Neuron (in vitro differentiated cells): ENCODE measurements around the gene RASGRF1.
"Not testable (repeated sequence)": the region's sequence is repeated elsewhere in the genome, so short reads cannot be mapped to it uniquely, and the experiment has no call there.

Experiments
- H2AFZ ChIP-seq: one replicate; pipeline ENCODE4 v1.6.1; 2013; ENCODE audit warnings: low read depth, mild to moderate bottlenecking, inconsistent platforms, low read length, moderate library complexity
- H3K27me3 ChIP-seq: one replicate; pipeline ENCODE4 v1.6.1; 2013; ENCODE audit warnings: low read length; ENCODE audit not compliant: insufficient read depth
- H3K36me3 ChIP-seq: one replicate; pipeline ENCODE4 v1.6.1; 2013; ENCODE audit warnings: low read length; ENCODE audit not compliant: insufficient read depth
- H3K4me1 ChIP-seq: one replicate; pipeline ENCODE4 v1.6.1; 2013; ENCODE audit warnings: low read length; ENCODE audit not compliant: insufficient read depth
- H3K4me3 ChIP-seq: 2 replicates; pipeline ENCODE4 v1.5.1; 2013; ENCODE audit warnings: mild to moderate bottlenecking, low read length, moderate library complexity
- H3K9me3 ChIP-seq: one replicate; pipeline ENCODE4 v1.6.1; 2013; ENCODE audit warnings: low read length

RASGRF1 gene

GRCh38 chr15:78998526-78998925 lies 92.1 kb downstream of the RASGRF1 start:
- no peaks in the 10 kb centered on the region for H3K9me3 ChIP-seq
- no peaks in the 10 kb centered on the region for H3K36me3 ChIP-seq
- peaks cover 24% of the 10 kb centered on the region for H3K4me1 ChIP-seq
- H3K27me3 ChIP-seq: no peaks in the 10 kb centered on the region
- H3K4me3 ChIP-seq: no peak overlapping the region
- H2AFZ ChIP-seq: no peak overlapping the region

DNA sequence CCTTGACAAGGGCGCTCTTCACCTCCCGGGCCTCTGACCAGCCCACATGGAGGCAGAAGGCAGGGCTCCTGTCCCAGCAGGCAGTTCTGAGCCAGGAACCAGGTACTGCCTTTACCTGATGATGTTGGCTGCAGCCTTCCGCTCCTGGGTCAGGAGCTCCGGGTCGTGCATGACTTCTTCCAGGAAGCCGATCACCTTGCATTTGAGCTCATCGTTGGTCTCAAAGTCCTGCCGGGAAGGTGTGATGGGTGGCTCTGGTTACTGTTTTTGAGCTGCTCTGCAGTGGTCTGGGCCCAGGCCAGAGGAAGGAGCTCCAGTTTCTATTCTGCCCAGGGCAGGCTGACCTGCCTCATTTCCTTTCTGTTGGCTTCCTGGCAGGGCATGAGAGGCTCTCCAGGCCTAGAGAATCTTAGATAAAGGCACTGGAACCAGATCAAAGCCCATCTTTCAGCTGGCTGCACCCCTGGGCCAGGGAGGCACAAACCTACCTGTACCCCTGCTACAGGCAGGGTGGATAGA lies 92.5 kb downstream of the RASGRF1 start:
- Histone ChIP-seq H2AFZ (no peak overlapping the region), H3K4me3 (no peak overlapping the region), H3K36me3 (no peaks in the 10 kb centered on the region), H3K4me1 (peaks cover 24% of the 10 kb centered on the region), H3K9me3 (no peaks in the 10 kb centered on the region), H3K27me3 (no peaks in the 10 kb centered on the region)

DNA sequence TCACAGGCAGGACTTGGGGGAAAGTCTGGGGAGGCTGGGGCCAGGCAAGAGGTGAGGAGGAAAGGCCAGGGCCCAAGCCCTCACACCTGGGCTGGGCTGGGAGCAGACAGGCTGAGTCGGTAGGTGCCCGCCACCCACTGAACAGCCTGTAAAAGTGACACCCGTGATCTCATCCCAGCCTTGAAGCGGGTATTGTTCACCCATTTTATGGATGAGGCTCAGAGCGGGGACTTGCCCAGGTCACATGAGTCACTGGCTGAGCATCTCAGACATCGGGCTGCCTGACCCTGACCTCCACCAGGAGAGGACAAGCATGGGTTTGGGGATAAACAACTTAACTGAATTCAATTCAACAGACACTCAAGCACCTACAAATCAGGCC lies 93.7 kb downstream of the RASGRF1 start:
- Histone ChIP-seq H3K27me3 (no peaks in the 10 kb centered on the region), H2AFZ (no peak overlapping the region), H3K4me3 (no peak overlapping the region), H3K4me1 (peaks cover 24% of the 10 kb centered on the region), H3K36me3 (no peaks in the 10 kb centered on the region), H3K9me3 (no peaks in the 10 kb centered on the region)

DNA sequence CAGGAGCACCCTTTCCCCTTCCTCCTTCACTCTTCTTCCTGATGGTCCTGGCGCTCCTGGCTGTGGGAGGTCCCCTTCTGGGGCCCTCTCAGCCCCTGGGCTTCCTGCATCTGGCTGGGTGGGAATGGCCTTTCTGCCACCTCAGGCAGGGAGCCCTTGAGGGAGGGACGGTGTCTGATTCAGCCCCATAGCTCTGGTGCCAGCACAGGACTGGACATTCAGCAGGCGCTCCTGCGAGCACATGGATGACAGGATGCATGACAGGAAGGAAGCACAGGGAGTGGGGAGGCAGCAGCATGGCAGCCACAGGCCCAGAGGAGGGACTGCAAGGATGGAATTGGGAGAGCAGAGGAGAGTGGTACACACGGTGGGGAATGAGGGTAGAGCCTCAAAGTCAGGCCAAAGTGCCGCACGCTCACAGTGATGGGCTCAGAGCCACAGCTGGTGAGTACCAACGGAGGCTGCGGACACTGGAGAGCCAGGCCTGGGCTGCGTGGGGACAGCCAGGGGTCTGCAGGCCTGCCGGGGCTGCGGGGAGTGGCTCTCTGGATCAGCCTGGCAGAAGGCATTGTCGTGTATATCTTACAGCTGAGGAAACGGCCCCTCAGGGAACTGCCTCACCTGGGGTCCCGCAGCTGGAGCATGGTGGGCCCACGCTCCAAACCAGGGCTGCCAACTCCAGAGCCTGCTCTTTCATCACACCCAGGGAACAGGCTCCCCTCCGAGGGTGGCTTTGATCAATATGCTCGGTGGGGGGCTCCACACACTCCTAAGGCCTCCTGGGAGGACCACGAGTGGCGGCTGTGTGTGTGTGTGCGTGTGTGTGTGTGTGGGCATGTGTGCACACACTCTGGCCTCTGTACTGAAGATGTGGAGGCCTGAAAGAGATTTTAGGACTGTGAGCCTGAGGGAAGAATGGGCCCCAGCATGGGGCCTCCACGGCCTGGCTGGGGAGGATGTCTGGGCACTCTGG lies 94.4 kb downstream of the RASGRF1 start:
- Histone ChIP-seq H3K9me3 (no peaks in the 10 kb centered on the region), H2AFZ (no peak overlapping the region), H3K27me3 (no peaks in the 10 kb centered on the region), H3K4me1 (peaks cover 24% of the 10 kb centered on the region), H3K36me3 (no peaks in the 10 kb centered on the region), H3K4me3 (no peak overlapping the region)

DNA sequence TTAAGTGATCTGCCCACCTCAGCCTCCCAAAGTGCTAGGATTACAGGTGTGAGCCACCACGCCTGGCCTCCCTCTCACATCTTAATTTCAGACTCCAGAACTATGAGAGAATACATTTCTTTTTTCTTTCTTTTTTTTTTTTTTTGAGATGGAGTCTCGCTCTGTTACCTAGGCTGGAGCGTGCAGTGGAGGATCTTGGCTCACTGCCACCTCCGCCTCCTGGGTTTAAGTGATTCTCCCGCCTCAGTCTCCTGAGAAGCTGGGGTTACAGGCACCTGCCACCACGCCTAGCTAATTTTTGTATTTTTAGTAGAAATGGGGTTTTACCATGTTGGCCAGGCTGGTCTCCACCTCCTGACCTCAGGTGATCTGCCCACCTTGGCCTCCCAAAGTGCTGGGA lies 95.4 kb downstream of the RASGRF1 start:
- H3K36me3 ChIP-seq, H2AFZ ChIP-seq, H3K27me3 ChIP-seq, H3K4me3 ChIP-seq, H3K9me3 ChIP-seq: not testable (repeated sequence)
- H3K4me1 ChIP-seq: peaks cover 16% of the 10 kb centered on the region

DNA sequence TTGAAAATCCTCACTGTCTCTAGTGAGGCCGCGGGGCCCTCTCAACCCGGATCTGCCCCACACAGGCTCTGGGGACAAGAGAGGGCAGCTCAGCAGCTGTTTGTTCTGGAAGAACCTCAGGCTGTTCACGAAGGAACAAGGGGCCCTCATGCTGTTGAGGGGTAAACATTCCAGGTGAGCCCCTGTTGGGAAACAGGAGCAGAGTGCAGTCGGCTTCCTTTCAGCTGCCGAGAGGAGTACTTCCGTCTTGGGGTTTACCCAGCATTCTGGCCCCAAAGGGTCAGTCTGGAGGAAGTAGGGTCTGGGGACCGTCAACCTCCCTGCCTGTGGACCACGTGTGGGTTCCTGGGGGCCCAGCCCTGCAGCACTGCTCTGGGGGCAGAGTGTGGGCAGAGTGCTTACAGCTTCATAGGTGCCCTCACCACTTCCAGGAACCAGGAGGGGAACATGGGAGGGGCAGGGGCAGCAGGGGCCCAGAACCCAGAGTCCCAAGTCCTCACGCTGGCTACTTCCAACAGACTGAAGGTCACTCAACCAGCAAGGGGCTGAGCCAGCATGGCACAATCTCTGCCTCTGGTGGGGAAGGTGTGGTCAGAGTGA lies 96.5 kb downstream of the RASGRF1 start:
- H3K27me3 ChIP-seq: peaks cover under 1% of the 10 kb centered on the region
- H3K4me3 ChIP-seq: no peak overlapping the region
- H3K9me3 ChIP-seq: no peaks in the 10 kb centered on the region
- no peaks in the 10 kb centered on the region for H3K36me3 ChIP-seq
- peaks cover 5% of the 10 kb centered on the region for H3K4me1 ChIP-seq
- no peak overlapping the region for H2AFZ ChIP-seq

DNA sequence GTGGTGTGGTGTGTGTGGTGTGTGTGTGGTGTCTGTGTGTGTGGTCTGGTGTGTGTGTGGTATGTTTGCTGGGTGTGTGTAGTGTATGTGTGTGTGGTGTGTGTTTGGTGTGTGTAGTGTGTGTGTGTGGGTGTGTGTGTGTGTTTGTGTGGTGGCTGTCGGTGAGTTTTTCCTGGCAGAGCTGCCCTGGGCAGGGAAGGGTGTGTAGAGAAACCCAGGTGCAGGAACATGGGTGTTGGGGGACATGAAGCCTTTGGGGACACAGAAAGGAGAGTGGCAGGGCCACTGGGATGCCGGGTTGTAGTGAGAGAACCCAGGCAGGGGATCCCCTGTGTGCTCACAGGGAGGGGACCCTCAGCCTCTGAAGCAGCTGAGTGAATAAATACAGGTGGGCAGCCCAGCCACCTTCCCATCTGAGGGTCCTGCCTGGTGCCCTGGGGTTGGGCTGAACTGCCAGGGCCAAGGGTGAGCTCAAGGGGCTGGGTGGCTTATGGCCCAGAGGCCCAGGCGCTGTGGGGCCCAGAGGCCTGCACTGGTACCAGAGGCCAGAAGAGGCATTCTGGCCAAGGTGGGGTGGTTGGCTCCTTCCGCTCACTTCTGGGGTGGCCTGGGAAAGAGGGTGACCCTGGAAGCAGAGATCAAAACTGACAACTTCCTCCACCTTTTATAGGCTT lies 97.2 kb downstream of the RASGRF1 start:
- Histone ChIP-seq H2AFZ (no peak overlapping the region), H3K36me3 (no peaks in the 10 kb centered on the region), H3K27me3 (peaks cover 3% of the 10 kb centered on the region), H3K4me3 (no peak overlapping the region), H3K9me3 (no peaks in the 10 kb centered on the region), H3K4me1 (peaks cover 5% of the 10 kb centered on the region)

DNA sequence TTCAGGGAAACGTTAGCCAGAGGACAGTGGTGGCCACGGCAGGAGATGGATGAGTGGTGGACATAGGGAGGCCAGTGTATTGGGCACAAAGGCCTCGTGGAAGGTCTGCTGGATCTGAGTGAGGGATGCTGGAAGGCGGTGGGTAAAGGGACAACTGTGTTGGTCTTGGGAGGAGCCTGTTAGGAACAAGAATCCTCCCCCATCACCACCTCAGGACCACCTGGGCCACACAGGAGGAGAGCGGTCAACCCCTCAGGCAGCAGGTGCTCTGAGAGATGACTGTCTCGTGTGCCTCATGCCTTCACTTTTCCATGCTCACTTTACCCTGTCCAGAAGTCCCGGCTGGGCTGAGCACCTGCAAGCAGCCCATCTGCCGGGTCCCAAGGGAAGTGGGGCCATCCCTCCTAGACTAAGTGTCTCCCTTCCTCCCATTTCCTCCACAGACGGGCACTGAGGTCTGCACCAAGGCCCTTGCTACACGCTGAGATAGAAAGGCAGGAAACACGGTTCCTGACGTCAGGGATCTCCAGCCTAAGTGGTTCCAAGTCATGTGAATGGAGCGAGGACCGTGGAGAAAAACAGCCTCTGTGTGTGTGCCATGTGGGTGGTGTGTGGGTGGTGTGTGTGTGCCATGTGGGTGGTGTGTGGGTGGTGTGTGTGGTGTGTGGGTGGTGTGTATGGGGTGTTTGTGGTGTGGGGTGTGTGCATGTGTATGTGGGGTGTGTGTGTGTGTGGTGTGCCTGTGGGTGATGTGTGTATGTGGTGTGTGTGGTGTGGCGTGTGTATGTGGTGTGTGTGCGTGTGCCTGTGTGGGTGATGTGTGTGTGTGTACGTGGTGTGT lies 97.9 kb downstream of the RASGRF1 start:
- Histone ChIP-seq H3K4me3 (no peak overlapping the region), H3K36me3 (no peaks in the 10 kb centered on the region), H3K27me3 (peaks cover 3% of the 10 kb centered on the region), H2AFZ (no peak overlapping the region), H3K4me1 (peaks cover 5% of the 10 kb centered on the region), H3K9me3 (no peaks in the 10 kb centered on the region)

DNA sequence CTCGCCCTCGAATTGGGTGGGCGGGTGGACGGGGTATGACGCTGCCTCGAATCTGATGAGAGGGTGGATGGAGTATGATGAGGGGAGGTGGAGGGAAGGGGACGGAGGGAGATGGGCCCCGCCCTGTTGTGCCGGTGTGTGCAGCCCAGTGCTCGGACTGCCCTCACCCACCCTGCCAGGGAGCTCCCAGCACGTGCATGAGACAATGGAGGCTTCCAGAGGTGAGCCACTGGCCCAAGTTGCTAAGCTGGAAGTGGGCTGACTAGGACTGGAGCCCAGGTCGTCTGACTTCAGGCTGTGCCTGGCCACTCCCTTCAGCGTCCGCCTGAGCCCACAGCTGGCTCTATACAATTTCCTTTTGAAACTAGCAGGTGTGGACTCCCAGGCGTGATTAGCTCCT lies 98.7 kb downstream of the RASGRF1 start:
- no peak overlapping the region for H3K4me3 ChIP-seq
- no peaks in the 10 kb centered on the region for H3K9me3 ChIP-seq
- peaks cover 2% of the 10 kb centered on the region for H3K4me1 ChIP-seq
- H3K36me3 ChIP-seq: no peaks in the 10 kb centered on the region
- peaks cover 3% of the 10 kb centered on the region for H3K27me3 ChIP-seq
- no peak overlapping the region for H2AFZ ChIP-seq

- H3K27me3 ChIP-seq: peaks cover 3% of the 10 kb centered on the region
- no peaks in the 10 kb centered on the region for H3K9me3 ChIP-seq
- H3K4me3 ChIP-seq: no peak overlapping the region
- H3K36me3 ChIP-seq: no peaks in the 10 kb centered on the region
- no peak overlapping the region for H2AFZ ChIP-seq
- no peaks in the 10 kb centered on the region for H3K4me1 ChIP-seq
Observed at GRCh38 chr15:78991476-78991875, 99.1 kb downstream of the RASGRF1 start.

DNA sequence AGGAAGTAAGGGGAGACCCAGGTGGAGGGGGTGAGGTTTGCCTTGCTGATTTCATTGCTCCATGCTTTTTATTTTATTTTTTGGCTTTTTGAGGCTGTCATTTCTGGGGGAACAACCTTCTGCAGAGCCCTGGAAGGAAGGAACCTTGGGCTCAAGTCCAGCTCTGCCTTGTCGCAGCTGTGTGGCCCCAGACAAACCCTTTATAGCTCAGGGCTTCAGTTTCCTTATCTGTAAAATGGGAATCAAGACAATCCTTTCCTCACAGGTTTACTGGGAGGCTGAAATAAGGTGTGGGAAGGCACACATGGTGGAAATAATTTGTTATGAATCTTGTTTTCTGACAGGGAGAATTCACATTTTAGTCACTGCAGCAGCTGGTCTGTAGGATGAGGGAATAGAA lies 100.3 kb downstream of the RASGRF1 start:
- Histone ChIP-seq H3K4me3 (no peak overlapping the region), H2AFZ (no peak overlapping the region), H3K9me3 (no peaks in the 10 kb centered on the region), H3K4me1 (no peaks in the 10 kb centered on the region), H3K27me3 (peaks cover 3% of the 10 kb centered on the region), H3K36me3 (no peaks in the 10 kb centered on the region)

GRCh38 chr15:78989701-78990240 lies 100.8 kb downstream of the RASGRF1 start:
- H3K27me3 ChIP-seq: peaks cover 3% of the 10 kb centered on the region
- no peaks in the 10 kb centered on the region for H3K9me3 ChIP-seq
- H3K4me3 ChIP-seq: no peak overlapping the region
- no peak overlapping the region for H2AFZ ChIP-seq
- no peaks in the 10 kb centered on the region for H3K36me3 ChIP-seq
- no peaks in the 10 kb centered on the region for H3K4me1 ChIP-seq
